ENCODE results near the gene COL19A1.

The COL19A1 gene

GRCh38 chr6:70060680-70061079, 194.3 kb downstream of the COL19A1 start:
- DNase-seq (ENCODE audit: low spot score) = no peak
- no peak overlapping the region for H3K4me3 ChIP-seq
- no peak overlapping the region for H3K27ac ChIP-seq
- TF ChIP-seq CTCF (IDR thresholded peaks at IDR 0.05) = no peak

- TF ChIP-seq CTCF (IDR thresholded peaks at IDR 0.05) = no peak
- H3K4me3 ChIP-seq = no peak overlapping the region
- no peak overlapping the region for H3K27ac ChIP-seq
- DNase-seq (ENCODE audit: low spot score) = no peak
Observed at GRCh38 chr6:70061546-70061945, 195.2 kb downstream of the COL19A1 start.

GRCh38 chr6:70062010-70062409, 195.7 kb downstream of the COL19A1 start:
- Histone ChIP-seq H3K4me3 (no peak overlapping the region), H3K27ac (no peak overlapping the region)
- TF ChIP-seq CTCF (IDR thresholded peaks at IDR 0.05) = no peak
- DNase-seq (ENCODE audit: low spot score) = no peak

- DNase-seq (ENCODE audit: low spot score) = no peak
- H3K4me3 ChIP-seq = no peak overlapping the region
- no peak for TF ChIP-seq CTCF (IDR thresholded peaks at IDR 0.05)
- no peak overlapping the region for H3K27ac ChIP-seq
Observed at GRCh38 chr6:70072540-70073179, 206.3 kb downstream of the COL19A1 start.

GRCh38 chr6:70073637-70074036, 207.3 kb downstream of the COL19A1 start:
- no peak overlapping the region for H3K27ac ChIP-seq
- no peak for TF ChIP-seq CTCF (IDR thresholded peaks at IDR 0.05)
- no peak overlapping the region for H3K4me3 ChIP-seq
- DNase-seq (ENCODE audit: low spot score) = no peak

GRCh38 chr6:70079241-70079640, 212.9 kb downstream of the COL19A1 start:
- Histone ChIP-seq H3K4me3 (no peak overlapping the region), H3K27ac (no peak overlapping the region)
- no peak for DNase-seq (ENCODE audit: low spot score)
- no peak for TF ChIP-seq CTCF (IDR thresholded peaks at IDR 0.05)

- TF ChIP-seq CTCF (IDR thresholded peaks at IDR 0.05) = no peak
- no peak for DNase-seq (ENCODE audit: low spot score)
- no peak overlapping the region for H3K4me3 ChIP-seq
- H3K27ac ChIP-seq = no peak overlapping the region
Observed at GRCh38 chr6:70080443-70081070, 214.2 kb downstream of the COL19A1 start.
